Activated CD8-positive, alpha-beta memory T cell treated with anti-CD3 and anti-CD28 coated beads for 48 hours (primary cell): ENCODE measurements around the gene KLF17.

Experiments used
- DNase-seq, 3 experiments: peaks; one replicate each; pipeline ENCODE4 v3.0.0-alpha.2; 2020; ENCODE audit warnings: low read depth in 2 of 3, low spot score in 2 of 3

KLF17 gene

GRCh38 chr1:44151332-44151731, 32.7 kb downstream of the KLF17 start:
- DNase-seq: no peak

- DNase-seq: no peak
Observed at GRCh38 chr1:44151808-44152207, 33.2 kb downstream of the KLF17 start.

DNA sequence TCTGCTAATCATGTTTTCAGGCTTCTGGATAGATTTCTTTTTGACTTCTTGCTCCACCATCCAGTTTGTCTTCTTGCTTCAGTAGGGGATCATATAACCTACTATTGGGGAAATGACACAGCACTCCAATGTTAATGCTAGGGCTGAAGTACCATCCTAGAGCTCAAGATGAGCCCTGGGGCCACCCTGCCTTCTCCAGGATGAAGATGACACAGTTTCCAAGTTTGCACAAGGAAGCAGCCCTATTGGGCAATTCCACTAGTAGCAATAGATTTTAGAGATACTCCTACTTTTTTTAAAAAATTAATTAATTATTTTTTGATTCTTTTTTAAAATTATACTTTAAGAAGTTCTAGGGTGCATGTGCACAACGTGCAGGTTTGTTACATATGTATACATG, 34.1 kb downstream of the KLF17 start:
- DNase-seq: no peak

DNA sequence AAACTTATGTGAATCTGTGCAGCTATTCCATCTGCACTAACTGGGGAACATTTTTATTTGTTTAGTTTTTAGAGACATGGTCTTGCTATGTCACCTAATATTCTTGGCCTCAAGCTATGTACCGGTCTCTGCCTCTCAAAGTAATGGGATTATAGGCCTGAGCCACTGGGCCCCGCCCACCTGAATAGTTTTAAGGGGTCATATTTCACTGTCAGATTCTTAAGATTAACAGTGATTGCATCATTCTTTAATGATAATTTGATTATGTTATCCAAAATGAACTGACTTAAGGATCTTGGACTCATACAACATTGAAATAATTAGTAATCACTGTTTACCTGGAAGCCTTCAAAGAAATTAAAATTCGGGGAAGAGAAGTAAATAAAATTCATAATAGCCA, 35.4 kb downstream of the KLF17 start:
- DNase-seq: no peak

DNA sequence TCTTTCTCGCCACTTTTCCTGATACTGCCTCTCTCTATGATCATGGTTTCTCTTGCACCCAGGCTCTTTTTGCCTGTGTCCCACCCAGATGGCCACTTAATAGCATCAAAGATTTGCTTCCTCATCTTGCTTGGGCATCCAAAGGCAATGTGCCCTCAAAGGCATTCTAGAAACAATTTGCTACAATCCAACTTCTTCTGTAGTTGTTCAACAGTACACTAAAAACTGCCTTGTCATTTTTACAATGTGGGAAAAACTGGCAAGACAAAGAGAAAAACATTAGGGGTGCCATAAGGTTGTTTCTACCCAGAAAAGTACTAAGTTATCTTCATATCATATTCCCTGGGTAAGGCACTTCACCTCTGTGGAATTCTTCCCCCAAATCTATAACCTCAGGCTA, 39.3 kb downstream of the KLF17 start:
- no peak for DNase-seq

GRCh38 chr1:44158871-44159270, 40.2 kb downstream of the KLF17 start:
- DNase-seq: no peak

GRCh38 chr1:44161546-44161945, 42.9 kb downstream of the KLF17 start:
- no peak for DNase-seq

DNA sequence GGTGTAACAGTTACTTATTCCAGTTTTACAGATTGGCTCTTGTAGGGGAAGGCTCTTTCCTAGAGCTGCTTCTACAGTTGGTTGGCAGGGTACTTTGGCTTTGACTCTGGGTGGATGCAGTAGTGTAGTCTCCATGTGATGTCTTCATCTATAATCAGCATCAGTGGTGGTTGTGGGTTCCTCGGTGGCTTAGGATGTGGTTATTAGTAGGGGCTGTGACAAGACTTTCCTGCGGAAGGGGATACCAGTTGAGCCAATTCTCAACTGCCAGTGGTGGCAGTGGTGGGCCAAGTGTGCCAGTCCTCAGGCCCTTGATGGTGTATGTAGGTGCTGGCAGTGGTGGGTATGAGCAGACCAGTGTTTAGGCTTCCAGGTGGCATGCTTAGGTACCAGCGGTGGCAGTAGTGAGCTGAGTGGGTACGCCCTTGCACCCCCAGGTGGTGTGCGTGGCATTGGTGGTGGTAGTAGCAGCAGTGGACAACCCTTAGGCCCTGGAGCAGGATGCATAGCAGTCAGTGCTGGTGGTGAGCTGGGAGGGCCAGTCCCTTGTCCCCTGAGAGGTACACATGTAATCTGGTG, 50.0 kb downstream of the KLF17 start:
- no peak for DNase-seq

DNA sequence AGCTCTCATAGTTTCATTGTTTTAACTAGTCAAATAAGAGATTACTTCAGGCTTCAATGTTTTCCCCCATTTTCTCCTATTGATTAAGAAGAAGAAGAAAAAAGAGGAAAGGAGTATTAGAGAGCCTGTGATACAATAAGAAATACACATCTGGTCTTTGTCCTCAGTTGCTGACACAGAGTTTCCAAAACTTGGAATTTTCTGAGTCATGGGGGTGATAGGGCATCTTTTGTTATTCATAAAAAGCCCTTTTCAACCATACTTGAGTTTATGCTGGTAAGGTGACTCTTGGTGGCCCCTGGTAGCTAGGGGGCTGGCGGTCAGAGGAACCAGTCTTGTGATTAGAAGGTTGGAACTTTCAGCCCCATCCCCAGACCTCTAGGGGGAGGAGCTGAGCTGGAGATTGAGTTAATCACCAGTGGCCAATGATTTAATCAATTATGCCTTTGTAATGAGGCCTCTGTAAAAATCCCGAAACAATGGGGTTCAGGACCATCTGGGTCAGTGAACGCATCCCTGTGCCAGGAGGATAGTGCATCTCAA, 51.7 kb downstream of the KLF17 start:
- DNase-seq: no peak

- DNase-seq: no peak
Observed at GRCh38 chr1:44174630-44175029, 56.0 kb downstream of the KLF17 start.
